ENCODE results near the gene TSTD1. TPM values are rescaled to one million over a fixed set of nuclear protein-coding genes. Genes with fewer than 3 reads are reported as not detected.
"Not testable (repeated sequence)": the region's sequence is repeated elsewhere in the genome, so short reads cannot be mapped to it uniquely, and the experiment has no call there.

Gene TSTD1
- total RNA-seq, 1 donor from 2014 or later, result 55.5 TPM

DNA sequence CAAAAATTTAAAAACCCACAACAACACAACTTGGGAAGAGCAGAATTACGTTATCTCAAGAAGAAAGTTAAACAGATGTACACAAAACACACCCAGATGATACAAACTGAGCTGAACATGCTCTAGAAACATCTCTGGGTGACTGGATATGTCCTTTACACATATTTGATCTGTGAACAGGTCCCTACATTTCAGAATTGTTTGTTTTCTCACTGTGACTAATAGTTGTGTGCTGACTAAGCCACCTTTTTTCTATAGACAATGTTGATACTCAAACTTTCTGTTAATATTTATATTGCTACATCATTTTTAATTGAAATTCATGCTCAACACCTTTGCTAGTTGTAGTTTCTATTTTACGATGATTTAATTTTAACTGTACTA, 16.8 kb downstream of the TSTD1 start:
- FAIRE-seq, result no peak

GRCh38 chr1:161021165-161021969, 17.4 kb downstream of the TSTD1 start:
- H3K4me3 ChIP-seq (ENCODE audit: low read depth, low read length), result peak overlapping the region; percentile 80
- TF ChIP-seq, protein P1, sequence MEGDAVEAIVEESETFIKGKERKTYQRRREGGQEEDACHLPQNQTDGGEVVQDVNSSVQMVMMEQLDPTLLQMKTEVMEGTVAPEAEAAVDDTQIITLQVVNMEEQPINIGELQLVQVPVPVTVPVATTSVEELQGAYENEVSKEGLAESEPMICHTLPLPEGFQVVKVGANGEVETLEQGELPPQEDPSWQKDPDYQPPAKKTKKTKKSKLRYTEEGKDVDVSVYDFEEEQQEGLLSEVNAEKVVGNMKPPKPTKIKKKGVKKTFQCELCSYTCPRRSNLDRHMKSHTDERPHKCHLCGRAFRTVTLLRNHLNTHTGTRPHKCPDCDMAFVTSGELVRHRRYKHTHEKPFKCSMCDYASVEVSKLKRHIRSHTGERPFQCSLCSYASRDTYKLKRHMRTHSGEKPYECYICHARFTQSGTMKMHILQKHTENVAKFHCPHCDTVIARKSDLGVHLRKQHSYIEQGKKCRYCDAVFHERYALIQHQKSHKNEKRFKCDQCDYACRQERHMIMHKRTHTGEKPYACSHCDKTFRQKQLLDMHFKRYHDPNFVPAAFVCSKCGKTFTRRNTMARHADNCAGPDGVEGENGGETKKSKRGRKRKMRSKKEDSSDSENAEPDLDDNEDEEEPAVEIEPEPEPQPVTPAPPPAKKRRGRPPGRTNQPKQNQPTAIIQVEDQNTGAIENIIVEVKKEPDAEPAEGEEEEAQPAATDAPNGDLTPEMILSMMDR (IDR thresholded peaks at IDR 0.05; ENCODE audit: insufficient read depth, low read length, severe bottlenecking), result no peak
- no peaks in the 10 kb centered on the region for H3K36me3 ChIP-seq (ENCODE audit: control insufficient read depth, insufficient read depth, low read length)
- FAIRE-seq (no peak), DNase-seq (ENCODE audit: low read depth) (peak; percentile 99)
- no peaks in the 10 kb centered on the region for H3K27me3 ChIP-seq (ENCODE audit: control insufficient read depth, insufficient read depth, low read length)

More for the DNA sequence above, 16.8 kb downstream of the TSTD1 start:
- H3K27me3 ChIP-seq (ENCODE audit: control insufficient read depth, insufficient read depth, low read length), result no peaks in the 10 kb centered on the region
- TF ChIP-seq, protein P1 (IDR thresholded peaks at IDR 0.05; ENCODE audit: insufficient read depth, low read length, severe bottlenecking), result no peak
- DNase-seq (ENCODE audit: low read depth), result peak; percentile 97
- H3K36me3 ChIP-seq (ENCODE audit: control insufficient read depth, insufficient read depth, low read length), result no peaks in the 10 kb centered on the region
- no peak overlapping the region for H3K4me3 ChIP-seq (ENCODE audit: low read depth, low read length)

DNA sequence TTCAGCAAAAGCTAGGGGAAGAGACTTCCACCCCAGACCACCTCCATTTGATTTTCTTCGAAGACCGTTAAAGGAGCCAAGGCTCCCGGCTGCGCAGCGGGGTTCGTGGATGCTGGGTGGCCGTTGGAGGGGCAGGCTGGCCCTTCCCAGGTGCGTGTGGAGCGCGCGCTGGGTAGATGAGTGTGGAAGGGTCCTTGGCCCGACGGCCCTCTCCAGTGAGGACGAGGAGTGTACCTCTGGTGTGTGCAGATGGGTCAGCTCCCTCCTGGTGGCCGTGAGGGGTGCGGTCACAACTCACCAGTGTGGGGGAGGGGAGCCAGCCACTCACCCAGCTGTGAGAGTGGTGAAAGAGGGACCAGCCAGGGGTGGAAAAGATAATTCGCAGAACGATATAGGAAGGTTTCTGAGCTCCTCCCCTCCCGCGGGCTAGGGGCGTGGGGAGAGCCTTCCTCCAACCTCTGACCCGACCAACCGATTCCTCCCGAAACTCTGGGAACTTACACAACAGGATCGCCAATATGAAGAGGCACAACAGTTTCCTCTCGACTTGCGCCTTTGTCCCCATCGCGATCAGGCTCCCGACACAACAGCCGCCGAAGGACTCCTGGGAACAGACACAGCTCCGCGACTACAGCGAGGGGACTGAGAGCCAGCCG, 18.1 kb downstream of the TSTD1 start, which contains the start of gene F11R:
TSS of gene F11R (minus strand) at position 644 of the 656 bp plus-strand sequence. CDS start at position 565, 79 bp downstream.
- DNase-seq (ENCODE audit: low read depth) (peak; percentile 71), FAIRE-seq (no peak)
- peak within 1 kb of the TSS; percentile 80 for H3K4me3 ChIP-seq (ENCODE audit: low read depth, low read length)
- H3K36me3 ChIP-seq (ENCODE audit: control insufficient read depth, insufficient read depth, low read length), result no peaks in the 10 kb centered on the region
- H3K27me3 ChIP-seq (ENCODE audit: control insufficient read depth, insufficient read depth, low read length), result no peaks in the 10 kb centered on the region
- TF ChIP-seq, protein P1 (IDR thresholded peaks at IDR 0.05; ENCODE audit: insufficient read depth, low read length, severe bottlenecking), result peak; percentile 17

DNA sequence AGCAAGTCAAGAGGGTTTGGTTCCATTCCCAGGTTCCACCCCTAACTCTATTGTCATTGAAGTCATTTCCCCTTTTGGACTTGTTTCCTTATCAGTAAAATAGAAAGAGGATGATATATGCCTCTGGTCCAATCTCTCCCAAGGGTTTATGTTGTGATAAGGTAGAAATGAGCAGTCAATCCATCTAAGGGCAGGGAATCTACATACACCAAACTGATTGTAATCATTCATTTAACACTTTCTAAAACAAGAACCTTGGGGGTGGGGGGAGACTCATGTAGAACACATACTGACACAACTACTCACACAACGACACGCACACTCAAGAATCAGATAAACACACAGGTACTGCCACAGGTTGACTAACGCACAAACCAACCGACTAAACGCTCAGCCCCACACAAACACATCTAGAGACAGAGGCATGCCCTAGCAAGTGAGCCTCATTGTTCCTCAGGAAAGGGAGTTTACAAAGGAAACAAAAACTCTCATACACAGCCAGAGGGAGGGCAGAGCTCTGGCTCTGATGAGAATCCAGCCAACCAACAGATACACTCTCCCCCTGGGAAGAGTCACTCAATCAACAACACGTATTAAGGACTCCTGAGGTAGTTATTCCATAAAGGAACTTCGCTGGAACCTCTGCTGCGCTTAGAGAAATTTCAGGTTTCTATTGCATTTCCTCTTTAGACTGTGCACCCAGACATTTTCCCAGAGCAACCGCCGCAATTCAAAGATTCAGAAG, 18.8 kb downstream of the TSTD1 start:
- DNase-seq (ENCODE audit: low read depth) (peak; percentile 97), FAIRE-seq (peak; percentile 23)
- Histone ChIP-seq H3K27me3 (ENCODE audit: control insufficient read depth, insufficient read depth, low read length) (no peaks in the 10 kb centered on the region), H3K36me3 (ENCODE audit: control insufficient read depth, insufficient read depth, low read length) (no peaks in the 10 kb centered on the region), H3K4me3 (ENCODE audit: low read depth, low read length) (peak overlapping the region; percentile 80)
- TF ChIP-seq, protein P1 (IDR thresholded peaks at IDR 0.05; ENCODE audit: insufficient read depth, low read length, severe bottlenecking), result no peak

GRCh38 chr1:161019111-161019660, 19.6 kb downstream of the TSTD1 start:
- DNase-seq (ENCODE audit: low read depth), result peak; percentile 32
- not testable (repeated sequence) for H3K36me3 ChIP-seq (ENCODE audit: control insufficient read depth, insufficient read depth, low read length); H3K27me3 ChIP-seq (ENCODE audit: control insufficient read depth, insufficient read depth, low read length); FAIRE-seq
- H3K4me3 ChIP-seq (ENCODE audit: low read depth, low read length), result peak overlapping the region; percentile 80

DNA sequence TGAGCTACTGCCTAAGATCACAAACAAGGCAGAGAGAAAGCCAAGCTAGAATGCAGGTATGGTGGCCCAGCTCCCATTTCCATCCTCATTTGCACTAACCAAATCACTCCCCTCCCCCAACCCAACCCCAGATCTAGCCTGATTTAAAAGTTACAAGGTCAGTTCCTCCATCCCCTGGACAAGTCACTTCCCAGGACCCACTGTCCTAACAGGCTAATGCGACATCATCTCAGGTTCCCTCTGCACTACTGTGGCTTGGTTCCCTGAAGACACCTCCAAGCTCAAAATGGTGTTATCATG, 20.2 kb downstream of the TSTD1 start:
- FAIRE-seq, result no peak
- no peaks in the 10 kb centered on the region for H3K27me3 ChIP-seq (ENCODE audit: control insufficient read depth, insufficient read depth, low read length)
- peak overlapping the region; percentile 80 for H3K4me3 ChIP-seq (ENCODE audit: low read depth, low read length)
- H3K36me3 ChIP-seq (ENCODE audit: control insufficient read depth, insufficient read depth, low read length), result no peaks in the 10 kb centered on the region
- TF ChIP-seq, protein P1 (IDR thresholded peaks at IDR 0.05; ENCODE audit: insufficient read depth, low read length, severe bottlenecking), result no peak
- no peak for DNase-seq (ENCODE audit: low read depth)

All from bronchial epithelial cell (primary cell).